ENCODE data around the gene CCSER2.
A peak's percentile ranks its signal among the peaks of the same experiment; 100 is the strongest.
"Not testable (repeated sequence)": the region's sequence is repeated elsewhere in the genome, so short reads cannot be mapped to it uniquely, and the experiment has no call there.

Gene CCSER2

DNA sequence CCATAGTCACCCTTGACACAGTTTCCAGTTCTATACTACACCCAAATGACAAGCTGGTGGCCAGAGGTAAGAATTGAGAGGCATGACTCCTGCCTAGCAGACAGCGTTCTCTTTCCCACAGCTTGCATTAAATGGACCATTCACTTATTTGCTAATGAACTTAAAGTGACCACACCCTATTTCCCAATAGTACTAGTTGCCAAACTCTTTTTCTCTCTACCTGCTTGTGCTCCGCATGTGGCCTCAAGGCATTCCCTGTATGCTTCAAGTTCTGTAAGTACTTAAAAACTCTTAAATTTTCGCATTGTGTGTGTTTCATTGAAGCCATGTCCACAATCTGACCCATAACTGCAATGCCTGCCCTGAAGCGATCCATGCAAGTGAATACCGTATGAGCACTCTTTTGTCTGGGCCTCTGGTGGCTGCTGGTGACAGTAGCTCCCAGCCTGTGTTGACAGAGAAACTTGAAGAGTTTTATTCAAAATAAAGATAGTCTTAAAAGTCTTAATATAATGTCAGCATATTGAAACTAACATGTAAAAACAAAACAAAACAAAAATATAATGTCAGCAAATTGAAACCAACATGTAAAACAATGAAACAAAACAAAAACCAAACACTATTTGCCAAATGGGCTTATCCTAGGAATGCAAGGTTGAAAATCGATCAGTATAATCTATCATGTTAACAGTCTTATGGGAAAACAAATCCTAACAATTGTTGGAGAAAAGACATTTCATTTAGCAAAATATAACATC is 73.6 kb downstream of the CCSER2 start:
- DNase-seq: no peak

DNA sequence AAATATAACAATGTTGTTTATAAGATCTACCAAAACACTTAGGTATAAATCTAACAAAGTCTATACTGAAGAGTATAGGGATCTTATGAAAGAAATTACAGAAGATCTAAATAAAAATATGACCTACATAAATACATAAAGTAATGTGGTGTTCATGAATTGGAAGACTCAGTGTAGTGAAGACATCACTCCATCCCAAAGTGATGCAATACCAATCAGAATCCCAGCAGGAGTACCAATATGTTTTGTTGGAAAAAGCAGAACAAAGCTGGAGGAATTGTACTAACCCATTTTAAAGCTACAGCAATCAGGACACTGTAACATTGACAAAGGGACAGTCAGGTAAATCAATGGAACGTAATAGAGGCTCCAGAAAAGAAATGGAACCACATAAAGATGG is 76.4 kb downstream of the CCSER2 start:
- no peak for DNase-seq

DNA sequence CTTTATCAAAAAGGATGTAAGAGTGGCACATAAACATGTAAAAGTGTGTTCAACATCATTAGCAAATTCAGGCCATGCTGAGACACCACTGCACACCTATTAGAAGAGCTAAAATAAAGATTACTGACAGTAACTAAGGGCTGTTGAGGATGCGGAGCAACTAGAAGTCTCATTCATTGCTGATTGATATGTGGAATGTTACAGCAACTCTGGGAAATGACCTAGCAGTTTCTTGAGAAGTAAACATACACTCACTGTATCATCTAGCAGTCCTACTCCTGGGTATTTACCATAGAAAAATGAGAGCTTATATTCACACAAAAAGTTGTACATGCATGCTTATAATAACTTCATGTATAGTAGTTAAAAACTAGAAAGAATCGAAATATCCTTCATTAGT is 77.3 kb downstream of the CCSER2 start:
- DNase-seq: no peak

- DNase-seq: no peak
Observed at GRCh38 chr10:84406561-84406960, 78.2 kb downstream of the CCSER2 start.

GRCh38 chr10:84407388-84408049 is 79.1 kb downstream of the CCSER2 start:
- DNase-seq: no peak

GRCh38 chr10:84412482-84412881 is 84.1 kb downstream of the CCSER2 start:
- DNase-seq: no peak

GRCh38 chr10:84414110-84414509 is 85.7 kb downstream of the CCSER2 start:
- DNase-seq: not testable (repeated sequence)

- DNase-seq: no peak
Observed at GRCh38 chr10:84415539-84416244, 87.3 kb downstream of the CCSER2 start.

- DNase-seq: peak; percentile 10
Observed at GRCh38 chr10:84416245-84416555, 87.8 kb downstream of the CCSER2 start.

DNA sequence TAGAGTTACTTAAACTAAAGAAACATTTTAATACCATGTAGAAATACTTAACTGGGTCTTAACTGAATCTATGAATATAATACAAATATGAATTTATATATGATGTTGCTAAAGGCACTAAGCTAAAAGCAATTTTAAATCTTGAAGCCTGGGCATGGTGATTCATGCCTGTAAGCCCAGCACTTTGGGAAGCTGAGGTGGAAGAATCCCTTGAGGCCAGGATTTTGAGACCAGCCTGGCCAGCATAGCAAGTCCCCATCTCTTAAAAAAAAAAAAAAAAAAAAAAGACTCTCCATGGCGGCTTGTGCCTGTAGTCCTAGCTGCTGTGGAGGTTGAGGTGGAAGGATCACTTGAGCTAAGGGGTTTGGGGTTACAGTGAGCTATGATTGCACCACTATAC is 95.3 kb downstream of the CCSER2 start:
- DNase-seq: no peak

DNA sequence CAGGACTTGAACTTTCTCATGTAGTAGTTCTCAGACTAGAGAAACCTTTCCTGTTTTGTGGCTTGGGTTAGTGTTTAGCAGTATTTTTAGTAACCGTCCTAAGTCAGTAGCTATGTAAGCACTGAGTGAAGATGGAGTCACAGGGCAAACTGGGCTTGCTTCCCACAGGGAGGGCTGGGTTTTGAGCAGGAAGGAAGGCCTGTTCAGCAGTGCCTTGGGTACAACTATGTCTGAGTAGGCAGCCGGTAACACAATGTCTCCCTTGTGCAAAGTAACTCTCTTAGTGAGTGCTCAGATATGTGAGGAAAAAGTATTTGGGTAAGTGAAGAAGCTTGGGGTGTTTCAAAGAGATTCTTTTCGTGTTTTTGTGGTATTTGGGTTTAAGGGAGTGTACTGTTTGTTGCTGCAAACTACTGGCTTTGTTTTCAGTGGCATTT is 96.4 kb downstream of the CCSER2 start:
- no peak for DNase-seq

- peak; percentile 0 for DNase-seq
Observed at GRCh38 chr10:84427903-84428650, 99.7 kb downstream of the CCSER2 start.

- DNase-seq: no peak
Observed at GRCh38 chr10:84428711-84429110, 100.3 kb downstream of the CCSER2 start.

DNA sequence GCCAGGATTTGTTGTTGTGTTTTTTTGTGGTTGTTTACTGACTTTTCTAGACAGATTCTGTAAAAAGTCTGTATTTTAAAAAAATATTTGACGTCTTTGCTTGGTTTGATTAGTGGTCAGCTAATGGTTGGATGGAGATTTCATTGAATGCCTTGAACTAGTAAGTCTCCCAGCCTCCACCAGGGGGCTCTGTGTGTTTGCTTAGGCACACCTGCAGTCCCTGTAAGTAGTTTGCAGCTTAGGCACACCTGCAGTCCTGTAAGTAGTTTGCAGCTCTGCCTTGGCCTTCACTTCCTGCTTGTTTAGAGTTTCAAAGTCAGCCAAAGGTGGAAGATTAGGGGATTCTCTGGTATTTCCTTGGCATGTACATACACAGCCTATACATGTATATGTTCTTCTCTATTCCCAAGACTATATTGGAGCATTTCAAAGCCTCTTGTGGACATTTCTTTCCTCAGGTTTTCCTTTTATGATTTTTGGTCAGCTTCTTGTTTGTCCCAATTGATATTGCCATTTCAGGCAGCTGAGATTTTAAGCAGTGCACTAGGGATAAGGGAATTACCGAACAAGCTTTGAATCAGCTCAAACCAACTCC is 101.6 kb downstream of the CCSER2 start:
- peak; percentile 18 for DNase-seq

- no peak for DNase-seq
Observed at GRCh38 chr10:84432891-84433290, 104.5 kb downstream of the CCSER2 start.

GRCh38 chr10:84440781-84441180 is 112.4 kb downstream of the CCSER2 start:
- DNase-seq: no peak

- DNase-seq: no peak
Observed at GRCh38 chr10:84447701-84448400, 119.5 kb downstream of the CCSER2 start.

- DNase-seq: not testable (repeated sequence)
Observed at GRCh38 chr10:84449351-84449750, 121.0 kb downstream of the CCSER2 start.

GRCh38 chr10:84452003-84452402 is 123.6 kb downstream of the CCSER2 start:
- no peak for DNase-seq

DNA sequence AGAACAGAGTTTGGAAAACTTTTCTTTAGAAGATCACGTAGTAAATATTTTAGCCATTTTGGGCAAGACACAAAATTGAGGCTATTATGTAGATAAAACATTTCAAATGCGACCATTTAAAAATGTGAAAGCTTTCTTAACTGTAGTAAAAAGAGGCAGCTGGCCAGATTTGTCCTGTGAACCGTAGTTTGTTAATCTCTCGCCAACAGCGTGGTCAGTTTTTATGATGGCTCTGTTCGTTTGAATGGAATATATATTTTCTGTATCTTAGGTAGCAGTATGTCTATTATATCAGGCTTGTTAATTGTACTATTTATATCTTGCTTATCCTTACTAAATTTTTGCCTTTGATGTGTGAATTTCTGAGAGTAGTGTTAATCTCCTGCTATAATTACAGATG is 124.9 kb downstream of the CCSER2 start:
- no peak for DNase-seq

- no peak for DNase-seq
Observed at GRCh38 chr10:84456126-84456525, 127.7 kb downstream of the CCSER2 start.

DNA sequence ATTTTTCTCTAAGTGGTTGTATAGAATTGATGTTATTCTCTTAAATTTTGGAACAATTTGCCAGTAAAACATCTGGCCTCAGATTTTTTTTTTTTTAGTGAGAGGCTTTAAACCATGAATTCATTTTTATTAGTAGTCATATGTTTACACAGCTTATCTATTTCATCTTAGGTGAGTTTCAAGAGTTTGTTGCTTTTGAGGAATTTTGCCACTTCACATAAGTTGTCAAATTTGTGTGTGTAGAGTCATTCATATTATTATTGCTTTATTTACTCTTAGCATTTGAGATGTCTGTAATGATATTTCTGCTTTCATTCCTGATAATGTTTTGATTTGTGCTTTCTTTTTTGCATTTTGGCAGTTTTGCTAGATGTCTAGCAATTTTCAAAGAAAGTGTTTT is 132.1 kb downstream of the CCSER2 start:
- DNase-seq: no peak

Data from NCI-H1092 treated with DMSO at 0.1 percent for 48 hours (cell line).